Spleen (tissue), 7 donors: ENCODE measurements around the gene DDX17.

Source experiments
- POLR2A ChIP-seq, 3 donors: fragments of 450-650 bp; IDR thresholded peaks; one replicate each; pipeline ENCODE4 v1.5.1; 2017; ENCODE audit warnings: antibody characterized with exemption in 3 of 3, mild to moderate bottlenecking in 1 of 3
- POLR2AphosphoS5 ChIP-seq, 3 donors: sonication (generic); formaldehyde crosslinking; IDR thresholded peaks; one replicate each; pipeline ENCODE4 v1.5.1; 2017; ENCODE audit warnings: antibody characterized with exemption in 3 of 3
- TF ChIP-seq, protein P1 (sequence below), 11 experiments: fragments of 200-600 bp in 7 of 11; fragments of 450-650 bp in 4 of 11; sonication (generic) in 4 of 11; IDR thresholded peaks in 8 of 11; conservative IDR thresholded peaks in 3 of 11; 1 replicate in 7 of 11; 2 replicates in 4 of 11; pipeline versions ENCODE4 v1.4.0 to v1.8.0; 2016 to 2021; ENCODE audit warnings: antibody characterized with exemption in 11 of 11, inconsistent platforms in 4 of 11, mild to moderate bottlenecking in 1 of 11
- donor health status: DM: no; HTN: no; CAD: no; lungs with moderate emphysema.
- donor health status: DM: no; HTN: no; CAD: no.
- donor health status: DM: no; HTN: no; CAD: no.

DNA sequence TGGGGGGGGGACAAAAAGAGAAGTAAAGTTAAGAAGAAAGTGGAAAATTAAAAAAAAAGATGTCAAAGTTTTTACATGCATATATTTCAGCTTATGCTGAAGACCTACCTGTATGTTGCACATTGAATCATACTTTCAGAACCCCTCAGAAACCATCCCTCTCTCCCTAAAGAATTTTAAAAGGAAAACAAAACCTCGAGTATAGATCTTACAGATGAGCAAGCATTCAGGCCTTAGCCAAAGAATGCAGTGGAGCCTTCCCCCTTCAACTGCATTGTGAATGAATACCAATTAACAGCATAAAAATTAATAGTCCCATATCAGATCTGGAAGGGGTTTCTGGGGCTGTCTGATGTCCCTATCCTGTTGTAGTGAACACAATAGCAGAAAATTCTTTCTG, 21.9 kb downstream of the DDX17 start:
- TF ChIP-seq, protein P1, sequence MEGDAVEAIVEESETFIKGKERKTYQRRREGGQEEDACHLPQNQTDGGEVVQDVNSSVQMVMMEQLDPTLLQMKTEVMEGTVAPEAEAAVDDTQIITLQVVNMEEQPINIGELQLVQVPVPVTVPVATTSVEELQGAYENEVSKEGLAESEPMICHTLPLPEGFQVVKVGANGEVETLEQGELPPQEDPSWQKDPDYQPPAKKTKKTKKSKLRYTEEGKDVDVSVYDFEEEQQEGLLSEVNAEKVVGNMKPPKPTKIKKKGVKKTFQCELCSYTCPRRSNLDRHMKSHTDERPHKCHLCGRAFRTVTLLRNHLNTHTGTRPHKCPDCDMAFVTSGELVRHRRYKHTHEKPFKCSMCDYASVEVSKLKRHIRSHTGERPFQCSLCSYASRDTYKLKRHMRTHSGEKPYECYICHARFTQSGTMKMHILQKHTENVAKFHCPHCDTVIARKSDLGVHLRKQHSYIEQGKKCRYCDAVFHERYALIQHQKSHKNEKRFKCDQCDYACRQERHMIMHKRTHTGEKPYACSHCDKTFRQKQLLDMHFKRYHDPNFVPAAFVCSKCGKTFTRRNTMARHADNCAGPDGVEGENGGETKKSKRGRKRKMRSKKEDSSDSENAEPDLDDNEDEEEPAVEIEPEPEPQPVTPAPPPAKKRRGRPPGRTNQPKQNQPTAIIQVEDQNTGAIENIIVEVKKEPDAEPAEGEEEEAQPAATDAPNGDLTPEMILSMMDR (IDR thresholded peaks at IDR 0.05 in 8 of 11, conservative IDR thresholded peaks at IDR 0.05 in 3 of 11), result no peak
- TF ChIP-seq POLR2A (IDR thresholded peaks at IDR 0.05) (no peak), POLR2AphosphoS5 (IDR thresholded peaks at IDR 0.05) (no peak)
